ENCODE data around the gene PLA2G4E. TPM values are rescaled to one million over a fixed set of nuclear protein-coding genes. Genes with fewer than 3 reads are reported as not detected.

Gene PLA2G4E
- total RNA-seq, 4 donors from 2014 or later = not detected

- 73% methylated on average over 2 of the region's 2 CpGs for WGBS
- TF ChIP-seq EP300 (IDR thresholded peaks at IDR 0.05) = no peak
- TF ChIP-seq POLR2AphosphoS5 (IDR thresholded peaks at IDR 0.05) = no peak
- TF ChIP-seq POLR2A (IDR thresholded peaks at IDR 0.05; ENCODE audit: low read depth) = no peak
- TF ChIP-seq, protein P1, sequence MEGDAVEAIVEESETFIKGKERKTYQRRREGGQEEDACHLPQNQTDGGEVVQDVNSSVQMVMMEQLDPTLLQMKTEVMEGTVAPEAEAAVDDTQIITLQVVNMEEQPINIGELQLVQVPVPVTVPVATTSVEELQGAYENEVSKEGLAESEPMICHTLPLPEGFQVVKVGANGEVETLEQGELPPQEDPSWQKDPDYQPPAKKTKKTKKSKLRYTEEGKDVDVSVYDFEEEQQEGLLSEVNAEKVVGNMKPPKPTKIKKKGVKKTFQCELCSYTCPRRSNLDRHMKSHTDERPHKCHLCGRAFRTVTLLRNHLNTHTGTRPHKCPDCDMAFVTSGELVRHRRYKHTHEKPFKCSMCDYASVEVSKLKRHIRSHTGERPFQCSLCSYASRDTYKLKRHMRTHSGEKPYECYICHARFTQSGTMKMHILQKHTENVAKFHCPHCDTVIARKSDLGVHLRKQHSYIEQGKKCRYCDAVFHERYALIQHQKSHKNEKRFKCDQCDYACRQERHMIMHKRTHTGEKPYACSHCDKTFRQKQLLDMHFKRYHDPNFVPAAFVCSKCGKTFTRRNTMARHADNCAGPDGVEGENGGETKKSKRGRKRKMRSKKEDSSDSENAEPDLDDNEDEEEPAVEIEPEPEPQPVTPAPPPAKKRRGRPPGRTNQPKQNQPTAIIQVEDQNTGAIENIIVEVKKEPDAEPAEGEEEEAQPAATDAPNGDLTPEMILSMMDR (IDR thresholded peaks at IDR 0.05) = no peak
Measured at GRCh38 chr15:42053914-42054313, 33.1 kb upstream of the PLA2G4E start.

DNA sequence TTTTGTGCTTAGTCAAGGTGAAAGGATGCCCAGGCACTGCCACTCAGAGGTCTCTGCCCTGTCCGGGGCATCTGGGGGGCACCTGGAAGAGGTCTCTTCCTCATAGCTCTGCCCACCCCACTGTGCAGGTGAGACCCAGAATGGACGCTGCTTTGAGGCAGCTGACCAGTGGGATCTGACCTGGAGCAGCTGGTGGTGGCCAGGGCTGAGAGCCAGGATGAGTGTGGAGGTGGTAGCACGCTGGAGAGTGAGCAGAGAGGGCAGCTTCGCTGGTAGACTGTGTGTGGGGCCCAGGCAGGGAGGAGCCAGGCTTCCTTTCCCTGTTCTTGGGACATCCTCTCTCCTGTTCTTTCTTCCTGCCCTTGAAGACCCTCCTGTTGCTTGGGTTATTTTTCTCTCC lies 32.2 kb upstream of the PLA2G4E start:
- no peak overlapping the region for H3K4me3 ChIP-seq
- H3K4me1 ChIP-seq = peaks cover 4 to 13% (median 9%) of the 10 kb centered on the region in 4 donors
- peaks cover 0 to 18% (median 0%) of the 10 kb centered on the region in 4 donors for H3K27me3 ChIP-seq
- TF ChIP-seq, protein P1 (IDR thresholded peaks at IDR 0.05) = no peak
- no peak for DNase-seq (ENCODE audit: extremely low spot score)
- H3K9me3 ChIP-seq = no peaks in the 10 kb centered on the region
- intact Hi-C loops (cut with DNase I) = no loop called here
- H3K27ac ChIP-seq (replicated peaks in 1 of 4) = no peak overlapping the region
- 58% methylated on average over 4 of the region's 4 CpGs for WGBS
- H3K36me3 ChIP-seq = no peaks in the 10 kb centered on the region

More at GRCh38 chr15:42053914-42054313, 33.1 kb upstream of the PLA2G4E start:
- Histone ChIP-seq H3K9me3 (no peaks in the 10 kb centered on the region), H3K4me1 (peaks cover 4 to 13% (median 9%) of the 10 kb centered on the region in 4 donors), H3K36me3 (no peaks in the 10 kb centered on the region), H3K4me3 (no peak overlapping the region), H3K27ac (replicated peaks in 1 of 4) (no peak overlapping the region), H3K27me3 (peaks cover 0 to 22% (median 0%) of the 10 kb centered on the region in 4 donors)
- intact Hi-C loops (cut with DNase I) = no loop called here
- DNase-seq (ENCODE audit: extremely low spot score) = no peak

DNA sequence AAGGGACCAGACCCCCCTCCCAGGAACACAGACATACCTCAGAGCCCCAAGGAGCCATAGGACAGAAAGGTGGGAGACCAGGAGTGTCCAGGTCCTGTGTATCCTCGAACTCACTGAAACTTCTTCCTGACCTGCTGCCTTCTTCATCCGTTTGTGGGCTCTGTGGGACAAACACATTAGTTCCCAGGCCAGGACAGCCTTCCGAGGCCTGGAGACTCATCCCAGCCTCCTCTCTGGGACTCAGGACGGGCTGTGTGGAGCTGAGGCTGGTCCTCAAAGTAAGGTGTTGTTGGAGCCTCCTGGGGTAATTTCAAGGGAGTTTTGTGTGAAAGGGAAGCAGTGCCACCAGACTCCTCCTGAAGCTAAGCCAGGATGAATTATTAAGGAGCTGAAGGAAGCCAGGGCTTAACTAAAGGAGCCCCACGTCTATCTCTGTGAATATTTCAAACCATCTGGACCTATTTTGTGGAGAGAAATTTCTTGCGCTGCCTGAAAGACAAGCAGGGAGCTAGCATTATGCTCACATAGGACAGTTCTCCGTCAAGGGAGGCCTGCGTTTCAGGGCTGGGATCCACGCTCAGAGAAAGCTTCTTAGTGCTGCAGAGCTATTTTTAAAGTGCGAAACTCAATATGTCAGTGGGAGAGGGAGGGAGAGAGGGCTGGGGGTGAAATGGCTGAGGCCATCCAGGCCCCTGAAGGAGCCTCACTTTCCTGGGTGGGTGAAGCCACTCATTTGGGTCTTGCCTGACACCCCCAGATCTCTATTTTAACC lies 29.8 kb upstream of the PLA2G4E start:
- intact Hi-C loops (cut with DNase I) = no loop called here

DNA sequence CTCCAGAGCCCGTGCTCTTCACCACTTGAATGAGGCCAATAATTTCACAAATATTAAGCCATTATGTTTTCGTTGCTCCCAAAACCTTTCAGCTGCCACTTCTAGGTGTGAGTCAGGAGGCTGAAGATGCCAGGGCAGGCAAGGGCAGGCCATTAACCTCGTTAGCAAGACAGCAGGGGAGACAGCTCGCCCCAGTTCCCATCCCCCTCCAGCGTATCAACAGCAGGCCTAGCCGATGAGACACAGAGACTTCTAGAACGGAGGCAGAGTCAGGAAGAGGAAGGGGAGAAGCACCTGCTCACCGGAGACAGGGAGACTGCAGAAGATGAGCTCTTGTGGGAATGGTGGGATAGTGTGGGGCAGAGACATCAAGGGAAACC lies 28.0 kb upstream of the PLA2G4E start:
- TF ChIP-seq POLR2AphosphoS5 (IDR thresholded peaks at IDR 0.05) (no peak), EP300 (IDR thresholded peaks at IDR 0.05) (no peak), POLR2A (IDR thresholded peaks at IDR 0.05; ENCODE audit: low read depth) (no peak)
- TF ChIP-seq, protein P1 (IDR thresholded peaks at IDR 0.05) = no peak

More for the DNA sequence above, 29.8 kb upstream of the PLA2G4E start:
- no peak for DNase-seq (ENCODE audit: extremely low spot score)
- Histone ChIP-seq H3K27me3 (no peaks in the 10 kb centered on the region), H3K4me3 (no peak overlapping the region), H3K9me3 (no peaks in the 10 kb centered on the region), H3K36me3 (no peaks in the 10 kb centered on the region), H3K4me1 (peaks cover 0 to 4% (median 0%) of the 10 kb centered on the region in 4 donors), H3K27ac (replicated peaks in 1 of 4) (no peak overlapping the region)
- 63% methylated on average over 10 of the region's 10 CpGs for WGBS
- TF ChIP-seq, protein P1 (IDR thresholded peaks at IDR 0.05) = no peak
- no peak for TF ChIP-seq POLR2A (IDR thresholded peaks at IDR 0.05; ENCODE audit: low read depth)
- TF ChIP-seq EP300 (IDR thresholded peaks at IDR 0.05) = no peak
- TF ChIP-seq POLR2AphosphoS5 (IDR thresholded peaks at IDR 0.05) = no peak

More for the DNA sequence above, 28.0 kb upstream of the PLA2G4E start:
- Histone ChIP-seq H3K9me3 (no peaks in the 10 kb centered on the region), H3K36me3 (no peaks in the 10 kb centered on the region), H3K27me3 (no peaks in the 10 kb centered on the region), H3K27ac (replicated peaks in 1 of 4) (no peak overlapping the region), H3K4me1 (peaks cover 0 to 4% (median 0%) of the 10 kb centered on the region in 4 donors), H3K4me3 (no peak overlapping the region)
- intact Hi-C loops (cut with DNase I) = no loop called here
- DNase-seq (ENCODE audit: extremely low spot score) = no peak
- WGBS = 84% methylated on average over 8 of the region's 8 CpGs

Data from esophagus muscularis mucosa (tissue), 4 donors.